Thyroid gland (tissue), 4 donors: ENCODE results near the gene SCN7A.

Experiments
- POLR2A ChIP-seq, 2 donors: fragments of 450-650 bp; IDR thresholded peaks; one replicate each; pipeline ENCODE4 v1.6.1; 2017; ENCODE audit warnings: antibody characterized with exemption in 2 of 2, mild to moderate bottlenecking in 2 of 2, moderate library complexity in 1 of 2
- TF ChIP-seq, protein P1 (sequence below), 6 experiments: fragments of 200-600 bp in 3 of 6; fragments of 450-650 bp in 3 of 6; sonication (generic) in 3 of 6; IDR thresholded peaks; one replicate each; pipeline ENCODE4 v1.5.1; 2016 to 2019; ENCODE audit warnings: antibody characterized with exemption in 6 of 6, mild to moderate bottlenecking in 2 of 6, inconsistent platforms in 1 of 6, moderate library complexity in 1 of 6

DNA sequence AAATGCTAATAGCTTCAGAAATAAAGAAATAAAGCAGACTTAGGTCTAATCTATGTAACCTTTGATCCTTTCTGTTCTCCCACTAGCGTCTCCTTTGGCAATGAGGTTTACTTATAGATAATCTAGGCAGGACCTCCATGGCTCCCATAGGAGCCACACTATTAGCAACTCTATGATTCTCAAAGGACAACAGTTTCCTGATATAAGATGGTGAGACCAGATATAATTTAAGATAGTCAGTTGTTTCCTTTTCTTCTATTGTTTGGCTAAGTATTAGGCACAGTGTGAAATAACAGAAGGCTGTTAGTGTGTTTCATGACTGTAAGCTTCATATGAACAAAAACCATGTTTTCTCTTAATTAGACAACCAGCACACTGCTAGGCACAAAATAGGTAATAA is 59.6 kb downstream of the SCN7A start:
- TF ChIP-seq POLR2A (IDR thresholded peaks at IDR 0.05), result no peak
- TF ChIP-seq, protein P1, sequence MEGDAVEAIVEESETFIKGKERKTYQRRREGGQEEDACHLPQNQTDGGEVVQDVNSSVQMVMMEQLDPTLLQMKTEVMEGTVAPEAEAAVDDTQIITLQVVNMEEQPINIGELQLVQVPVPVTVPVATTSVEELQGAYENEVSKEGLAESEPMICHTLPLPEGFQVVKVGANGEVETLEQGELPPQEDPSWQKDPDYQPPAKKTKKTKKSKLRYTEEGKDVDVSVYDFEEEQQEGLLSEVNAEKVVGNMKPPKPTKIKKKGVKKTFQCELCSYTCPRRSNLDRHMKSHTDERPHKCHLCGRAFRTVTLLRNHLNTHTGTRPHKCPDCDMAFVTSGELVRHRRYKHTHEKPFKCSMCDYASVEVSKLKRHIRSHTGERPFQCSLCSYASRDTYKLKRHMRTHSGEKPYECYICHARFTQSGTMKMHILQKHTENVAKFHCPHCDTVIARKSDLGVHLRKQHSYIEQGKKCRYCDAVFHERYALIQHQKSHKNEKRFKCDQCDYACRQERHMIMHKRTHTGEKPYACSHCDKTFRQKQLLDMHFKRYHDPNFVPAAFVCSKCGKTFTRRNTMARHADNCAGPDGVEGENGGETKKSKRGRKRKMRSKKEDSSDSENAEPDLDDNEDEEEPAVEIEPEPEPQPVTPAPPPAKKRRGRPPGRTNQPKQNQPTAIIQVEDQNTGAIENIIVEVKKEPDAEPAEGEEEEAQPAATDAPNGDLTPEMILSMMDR (IDR thresholded peaks at IDR 0.05), result no peak
